Measurements from ENCODE around the gene SLC25A21.

DNA sequence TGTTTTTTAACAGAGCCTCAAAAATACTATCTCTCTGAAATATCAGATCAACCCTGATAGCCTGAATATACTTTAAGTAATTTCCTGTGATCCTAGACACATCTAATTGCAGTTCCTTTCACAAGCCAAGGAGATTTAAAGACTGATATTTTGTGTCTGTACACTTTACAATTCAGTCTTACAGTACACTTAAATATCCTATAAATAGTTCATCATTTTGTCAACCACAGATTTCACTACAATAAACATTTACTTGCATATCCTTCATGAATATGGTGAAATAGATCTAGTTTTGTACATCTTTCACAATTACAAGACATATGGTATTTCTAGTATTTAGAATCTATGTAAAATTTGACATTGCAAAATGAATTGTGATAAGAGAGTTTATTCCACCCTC is 349.7 kb downstream of the SLC25A21 start:
- TF ChIP-seq CTCF (IDR thresholded peaks at IDR 0.05) (no peak), POLR2AphosphoS5 (IDR thresholded peaks at IDR 0.05; ENCODE audit: low read depth, low read length) (no peak)
- TF ChIP-seq, protein P1, sequence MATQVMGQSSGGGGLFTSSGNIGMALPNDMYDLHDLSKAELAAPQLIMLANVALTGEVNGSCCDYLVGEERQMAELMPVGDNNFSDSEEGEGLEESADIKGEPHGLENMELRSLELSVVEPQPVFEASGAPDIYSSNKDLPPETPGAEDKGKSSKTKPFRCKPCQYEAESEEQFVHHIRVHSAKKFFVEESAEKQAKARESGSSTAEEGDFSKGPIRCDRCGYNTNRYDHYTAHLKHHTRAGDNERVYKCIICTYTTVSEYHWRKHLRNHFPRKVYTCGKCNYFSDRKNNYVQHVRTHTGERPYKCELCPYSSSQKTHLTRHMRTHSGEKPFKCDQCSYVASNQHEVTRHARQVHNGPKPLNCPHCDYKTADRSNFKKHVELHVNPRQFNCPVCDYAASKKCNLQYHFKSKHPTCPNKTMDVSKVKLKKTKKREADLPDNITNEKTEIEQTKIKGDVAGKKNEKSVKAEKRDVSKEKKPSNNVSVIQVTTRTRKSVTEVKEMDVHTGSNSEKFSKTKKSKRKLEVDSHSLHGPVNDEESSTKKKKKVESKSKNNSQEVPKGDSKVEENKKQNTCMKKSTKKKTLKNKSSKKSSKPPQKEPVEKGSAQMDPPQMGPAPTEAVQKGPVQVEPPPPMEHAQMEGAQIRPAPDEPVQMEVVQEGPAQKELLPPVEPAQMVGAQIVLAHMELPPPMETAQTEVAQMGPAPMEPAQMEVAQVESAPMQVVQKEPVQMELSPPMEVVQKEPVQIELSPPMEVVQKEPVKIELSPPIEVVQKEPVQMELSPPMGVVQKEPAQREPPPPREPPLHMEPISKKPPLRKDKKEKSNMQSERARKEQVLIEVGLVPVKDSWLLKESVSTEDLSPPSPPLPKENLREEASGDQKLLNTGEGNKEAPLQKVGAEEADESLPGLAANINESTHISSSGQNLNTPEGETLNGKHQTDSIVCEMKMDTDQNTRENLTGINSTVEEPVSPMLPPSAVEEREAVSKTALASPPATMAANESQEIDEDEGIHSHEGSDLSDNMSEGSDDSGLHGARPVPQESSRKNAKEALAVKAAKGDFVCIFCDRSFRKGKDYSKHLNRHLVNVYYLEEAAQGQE (IDR thresholded peaks at IDR 0.05; ENCODE audit: insufficient read depth in 1 of 2, low read depth in 2 of 2, low read length in 1 of 2): no peak
